Activated T-helper 9 cell treated with anti-CD3 and anti-CD28 coated beads, Interleukin-2, amount 50 U/mL, for 16 hours (primary cell): Measurements from ENCODE around the gene SOX12.
A peak's percentile ranks its signal among the peaks of the same experiment; 100 is the strongest.
"Not testable (repeated sequence)": the region's sequence is repeated elsewhere in the genome, so short reads cannot be mapped to it uniquely, and the experiment has no call there.

Experiments
- DNase-seq: peaks from one replicate; pipeline ENCODE4 v3.0.0-alpha.2; 2020; ENCODE audit warnings: low read depth

The SOX12 gene

DNA sequence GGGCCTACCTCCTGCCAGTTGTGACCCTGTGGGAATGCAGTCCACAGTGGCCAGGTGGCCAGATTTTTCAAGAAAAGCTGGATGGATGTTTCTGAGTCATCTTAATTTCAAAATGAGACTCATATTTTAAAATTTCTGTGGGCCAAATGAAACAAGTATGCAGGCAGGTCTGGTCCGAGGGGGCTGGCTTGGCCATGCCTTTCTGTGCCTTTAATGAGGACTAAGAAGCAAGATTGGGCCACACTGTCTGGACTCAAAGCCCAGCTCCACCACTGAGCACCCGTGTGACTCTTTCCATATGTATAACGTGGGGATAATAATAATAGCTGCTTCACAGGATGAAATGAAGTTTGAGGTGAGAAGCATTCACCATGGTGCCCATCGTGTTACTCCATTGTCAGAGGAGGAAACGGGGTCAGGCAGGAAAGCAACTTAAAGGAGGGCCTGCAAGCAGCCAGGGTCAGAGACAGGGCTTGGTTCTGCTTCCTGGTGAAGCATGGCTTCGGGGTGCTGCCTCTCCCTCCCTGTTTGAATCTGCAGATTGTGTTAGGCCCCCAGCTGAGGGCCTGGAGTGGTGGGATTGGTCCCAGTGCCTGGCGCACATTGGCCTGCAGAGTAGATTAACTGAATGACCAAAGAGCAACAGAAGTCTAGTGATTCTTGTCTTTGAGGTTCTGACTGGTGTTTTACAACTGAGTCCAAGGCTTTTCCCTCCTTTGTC lies 3.8 kb downstream of the SOX12 start:
- DNase-seq: no peak

- no peak for DNase-seq
Observed at GRCh38 chr20:329851-330232, 4.5 kb downstream of the SOX12 start.

DNA sequence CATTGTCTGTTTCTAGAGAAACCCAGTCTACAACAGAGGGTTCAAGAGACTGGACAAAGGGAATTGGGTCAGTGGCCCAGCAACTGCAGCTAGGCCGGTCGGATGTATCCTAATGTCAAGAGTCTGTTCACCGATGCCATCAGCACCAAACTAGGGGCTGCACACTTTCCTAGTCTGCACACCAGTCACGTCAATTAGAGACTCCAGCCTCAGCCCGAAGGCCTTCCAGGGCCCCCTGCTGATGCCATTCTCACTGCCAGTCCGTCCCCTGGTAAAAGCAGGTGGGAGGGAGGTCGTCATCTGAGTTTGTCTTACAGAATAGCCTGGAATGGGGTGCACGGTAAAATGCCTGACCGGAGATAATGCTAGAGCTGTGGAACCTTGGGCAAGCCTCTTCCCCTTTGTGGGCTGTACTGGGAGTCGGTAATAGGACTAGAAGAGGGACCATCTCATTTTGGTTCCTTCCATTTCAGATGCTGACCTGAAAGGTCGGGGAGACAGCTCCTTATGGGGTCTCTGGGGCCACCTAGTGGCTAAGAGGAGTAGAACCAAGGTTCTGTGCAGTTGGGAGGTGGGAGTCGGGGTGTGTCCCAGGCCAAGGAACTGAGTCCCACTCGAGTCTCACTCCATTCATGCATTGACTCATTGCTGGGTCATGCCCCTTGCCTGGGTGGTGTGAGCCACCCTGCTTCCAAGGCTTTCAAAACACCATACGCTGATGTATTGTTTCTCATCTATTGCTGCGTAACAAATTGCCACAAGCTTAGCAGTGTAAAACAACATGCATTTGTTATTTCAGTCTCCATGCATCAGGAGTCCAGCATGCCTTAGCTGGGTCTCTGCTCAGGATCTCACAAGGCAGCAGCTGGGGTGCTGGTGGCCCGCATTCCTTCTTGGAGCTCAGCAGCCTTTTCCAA lies 5.1 kb downstream of the SOX12 start:
- peak; percentile 41 for DNase-seq

DNA sequence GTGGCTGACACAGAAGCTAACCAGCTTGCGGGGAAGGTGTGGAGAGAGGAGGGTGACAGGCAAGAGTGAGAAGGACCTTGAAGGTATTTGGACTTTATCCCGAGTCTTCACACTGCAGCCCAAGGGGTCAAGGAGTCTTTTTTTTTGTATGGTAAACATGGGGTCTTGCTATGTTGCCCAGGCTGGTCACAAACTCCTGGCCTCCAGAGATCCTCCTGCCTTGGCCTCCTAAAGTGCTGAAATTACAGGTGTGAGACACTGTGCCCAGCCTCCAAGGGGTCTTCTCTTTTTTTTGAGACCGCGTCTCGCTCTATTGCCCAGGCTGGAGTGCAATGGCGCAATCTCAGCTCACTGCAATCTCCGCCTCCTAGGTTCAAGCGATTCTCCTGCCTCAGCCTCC lies 9.2 kb downstream of the SOX12 start:
- no peak for DNase-seq

GRCh38 chr20:336040-336439 lies 10.7 kb downstream of the SOX12 start:
- DNase-seq: not testable (repeated sequence)

DNA sequence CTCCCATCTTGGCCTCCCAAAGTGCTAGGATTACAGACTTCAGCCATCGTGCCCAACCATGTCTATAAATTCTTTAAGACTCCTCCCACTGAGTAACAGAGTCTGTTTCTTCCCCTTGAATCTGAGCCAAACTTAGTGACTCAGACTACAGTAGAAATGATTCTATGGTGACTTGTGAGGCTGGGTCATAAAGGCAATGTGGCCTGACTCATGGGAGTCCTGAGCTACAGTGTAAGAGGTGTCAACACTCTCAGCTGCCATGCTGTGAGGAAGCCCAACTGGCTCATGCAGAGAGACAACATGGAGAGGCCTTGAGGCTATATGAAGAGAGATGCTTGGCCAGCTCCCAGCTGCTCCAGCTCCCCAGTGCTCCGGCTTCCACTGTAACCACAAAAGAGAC lies 16.3 kb downstream of the SOX12 start:
- DNase-seq: no peak

DNA sequence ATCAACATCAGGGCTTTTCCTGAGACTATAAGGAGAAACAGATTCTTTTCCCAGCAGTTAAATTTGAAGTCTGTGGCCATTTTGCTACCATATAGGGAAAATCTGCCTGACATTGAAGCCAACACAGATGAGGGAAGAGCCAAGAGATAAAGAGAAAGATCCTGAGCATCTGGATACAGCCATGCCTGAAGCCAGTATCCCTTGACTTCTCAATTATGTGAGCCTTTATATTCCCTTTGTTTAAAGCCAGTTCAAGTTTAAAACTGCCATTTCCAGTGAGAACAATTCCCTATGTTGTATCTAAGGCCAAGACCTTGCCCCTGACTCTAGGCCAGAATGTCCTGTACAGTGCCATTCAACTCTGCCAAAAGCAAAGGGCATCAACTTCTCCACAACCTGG lies 17.8 kb downstream of the SOX12 start:
- no peak for DNase-seq

- DNase-seq: no peak
Observed at GRCh38 chr20:346033-346639, 20.8 kb downstream of the SOX12 start.

GRCh38 chr20:346640-347316 lies 21.4 kb downstream of the SOX12 start, which contains the start of gene NRSN2:
Gene NRSN2 (plus strand): TSS chr20:347111. CDS start chr20:349644, 2,533 bp downstream.
- DNase-seq: no peak

DNA sequence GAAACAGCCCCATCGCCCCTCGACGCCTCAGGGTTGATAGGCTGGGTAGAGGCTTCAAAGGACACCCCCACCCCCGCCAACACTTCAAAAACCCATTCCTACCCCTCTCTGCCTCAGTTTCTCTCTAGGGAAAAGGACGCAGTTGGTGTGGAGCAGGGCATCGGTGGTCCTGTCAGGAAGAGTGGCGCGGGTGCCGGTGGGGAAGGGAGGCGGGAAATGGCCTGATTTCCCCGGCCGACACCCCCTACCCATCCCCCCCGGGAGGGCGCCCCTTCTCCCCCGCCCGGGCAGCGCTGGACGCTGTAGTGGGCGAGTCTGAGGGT lies 21.9 kb downstream of the SOX12 start:
- no peak for DNase-seq

- DNase-seq: peak; percentile 33
Observed at GRCh38 chr20:347640-348484, 22.5 kb downstream of the SOX12 start.

DNA sequence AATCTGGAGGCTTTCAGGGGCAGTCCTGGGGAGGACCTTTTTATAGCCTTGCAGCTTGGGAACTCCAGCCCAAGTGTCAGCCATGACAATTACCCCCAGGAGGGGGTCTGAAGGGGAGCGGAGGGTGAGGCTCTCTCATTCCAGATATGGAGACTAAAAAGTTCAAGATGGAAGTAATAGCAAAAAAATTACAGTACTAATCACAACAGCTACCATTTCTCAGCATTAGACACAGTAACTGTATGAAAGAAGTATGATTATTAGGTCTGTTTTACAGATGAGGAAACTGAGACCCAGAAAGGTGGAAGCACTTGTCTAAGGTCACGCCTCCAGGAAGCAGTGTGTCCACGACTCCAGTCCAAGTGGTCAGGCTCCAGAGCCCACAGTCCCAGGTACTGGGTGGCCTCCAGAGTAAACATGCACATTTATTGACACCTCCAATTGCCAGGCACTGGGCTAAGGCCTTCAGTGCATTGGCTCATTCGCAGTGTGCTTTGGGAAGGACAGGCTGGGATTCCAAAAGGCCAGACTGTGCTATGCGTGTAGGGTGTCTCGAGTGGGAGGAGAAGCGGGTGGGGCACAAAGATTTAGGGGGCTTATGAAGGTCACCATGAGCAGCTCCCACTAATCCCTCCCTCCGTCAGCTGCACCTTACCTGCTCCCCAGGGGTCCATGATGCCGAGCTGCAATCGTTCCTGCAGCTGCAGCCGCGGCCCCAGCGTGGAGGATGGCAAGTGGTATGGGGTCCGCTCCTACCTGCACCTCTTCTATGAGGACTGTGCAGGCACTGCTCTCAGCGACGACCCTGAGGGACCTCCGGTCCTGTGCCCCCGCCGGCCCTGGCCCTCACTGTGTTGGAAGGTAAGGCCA lies 23.9 kb downstream of the SOX12 start:
- no peak for DNase-seq

DNA sequence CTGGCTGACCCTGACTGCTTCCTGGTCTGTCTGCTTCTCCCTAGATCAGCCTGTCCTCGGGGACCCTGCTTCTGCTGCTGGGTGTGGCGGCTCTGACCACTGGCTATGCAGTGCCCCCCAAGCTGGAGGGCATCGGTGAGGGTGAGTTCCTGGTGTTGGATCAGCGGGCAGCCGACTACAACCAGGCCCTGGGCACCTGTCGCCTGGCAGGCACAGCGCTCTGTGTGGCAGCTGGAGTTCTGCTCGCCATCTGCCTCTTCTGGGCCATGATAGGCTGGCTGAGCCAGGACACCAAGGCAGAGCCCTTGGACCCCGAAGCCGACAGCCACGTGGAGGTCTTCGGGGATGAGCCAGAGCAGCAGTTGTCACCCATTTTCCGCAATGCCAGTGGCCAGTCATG lies 27.8 kb downstream of the SOX12 start:
- no peak for DNase-seq

GRCh38 chr20:354298-354977 lies 29.1 kb downstream of the SOX12 start:
- DNase-seq: peak; percentile 63

GRCh38 chr20:356154-356553 lies 30.8 kb downstream of the SOX12 start:
- not testable (repeated sequence) for DNase-seq

- no peak for DNase-seq
Observed at GRCh38 chr20:356745-357144, 31.4 kb downstream of the SOX12 start.

- DNase-seq: no peak
Observed at GRCh38 chr20:358891-359555, 33.7 kb downstream of the SOX12 start.

- no peak for DNase-seq
Observed at GRCh38 chr20:361561-361960, 36.2 kb downstream of the SOX12 start.
